ENCODE measurements around the gene FTL. TPM values are rescaled to one million over a fixed set of nuclear protein-coding genes. Genes with fewer than 3 reads are reported as not detected.

Gene FTL
- total and polyA plus RNA-seq, 7 donors, result 802 to 2,269 (median 1,296) TPM

GRCh38 chr19:48997972-48998371, 32.9 kb downstream of the FTL start:
- ATAC-seq, result peak in 2 of 4 donors; percentile 25 to 28
- peak overlapping the region; percentile 72 for H3K27ac ChIP-seq
- H3K36me3 ChIP-seq (ENCODE audit: insufficient read depth in 1 of 2, low read depth in 1 of 2), result peaks cover 0 to 26% of the 10 kb centered on the region in 2 donors
- WGBS, 3 donors, result 40 to 71% (median 47%) methylated on average over 5 of the region's 5 CpGs
- no peak overlapping the region for H3K4me3 ChIP-seq
- intact Hi-C loops (cut with DNase I), result loop anchor here (5.0 to 10.0 kb wide), 3 partner anchors 69 to 207 kb away; partner anchors contain the start of genes HRC (in 1 of the 2) and TRPM4 (in 1 of the 2)
- H3K4me1 ChIP-seq, result peaks cover 22% of the 10 kb centered on the region
- H3K9me3 ChIP-seq, result no peaks in the 10 kb centered on the region
- H3K27me3 ChIP-seq (ENCODE audit: insufficient read depth in 3 of 3, low read length in 2 of 3), result no peaks in the 10 kb centered on the region
- peak; percentile 36 for TF ChIP-seq CTCF (IDR thresholded peaks at IDR 0.05)
- DNase-seq, result peak in 1 of 2 donors; percentile 62

- Histone ChIP-seq H3K36me3 (ENCODE audit: insufficient read depth in 1 of 2, low read depth in 1 of 2) (peaks cover 0 to 43% of the 10 kb centered on the region in 2 donors), H3K9me3 (no peaks in the 10 kb centered on the region), H3K27me3 (ENCODE audit: insufficient read depth in 3 of 3, low read length in 2 of 3) (no peaks in the 10 kb centered on the region), H3K27ac (peak overlapping the region; percentile 16), H3K4me1 (peaks cover 14% of the 10 kb centered on the region), H3K4me3 (no peak overlapping the region)
- TF ChIP-seq CTCF (IDR thresholded peaks at IDR 0.05), result peak; percentile 60
- WGBS, 3 donors, result 56 to 61% (median 61%) methylated on average over 16 of the region's 16 CpGs
- intact Hi-C loops (cut with DNase I), result loop anchor here (5.0 to 10.0 kb wide), 3 partner anchors 68 to 205 kb away; partner anchors contain the start of genes HRC (in 1 of the 2) and TRPM4 (in 1 of the 2)
- peak; percentile 56 to 78 for DNase-seq
- ATAC-seq, result peak; percentile 47 to 75 (median 70)
Observed at GRCh38 chr19:48999481-49000325, 34.6 kb downstream of the FTL start.

GRCh38 chr19:49004133-49004532, 39.0 kb downstream of the FTL start:
- no peaks in the 10 kb centered on the region for H3K9me3 ChIP-seq
- intact Hi-C loops (cut with DNase I), result no loop called here
- H3K4me3 ChIP-seq, result no peak overlapping the region
- ATAC-seq, result no peak
- no peaks in the 10 kb centered on the region for H3K27me3 ChIP-seq (ENCODE audit: insufficient read depth in 3 of 3, low read length in 2 of 3)
- WGBS, 3 donors, result 95 to 100% (median 98%) methylated on average over 15 of the region's 15 CpGs
- no peak for TF ChIP-seq CTCF (IDR thresholded peaks at IDR 0.05)
- DNase-seq, result no peak
- no peak overlapping the region for H3K27ac ChIP-seq
- peaks cover 4 to 86% of the 10 kb centered on the region in 2 donors for H3K36me3 ChIP-seq (ENCODE audit: insufficient read depth in 1 of 2, low read depth in 1 of 2)
- peaks cover 5% of the 10 kb centered on the region for H3K4me1 ChIP-seq

GRCh38 chr19:49004964-49005614, 40.0 kb downstream of the FTL start:
- H3K27me3 ChIP-seq (ENCODE audit: insufficient read depth in 3 of 3, low read length in 2 of 3), result no peaks in the 10 kb centered on the region
- ATAC-seq (no peak), DNase-seq (no peak)
- WGBS, 3 donors, result 87 to 93% (median 92%) methylated on average over 7 of the region's 7 CpGs
- no peak overlapping the region for H3K27ac ChIP-seq
- H3K4me1 ChIP-seq, result no peaks in the 10 kb centered on the region
- no peaks in the 10 kb centered on the region for H3K9me3 ChIP-seq
- no peak for TF ChIP-seq CTCF (IDR thresholded peaks at IDR 0.05)
- no peak overlapping the region for H3K4me3 ChIP-seq
- intact Hi-C loops (cut with DNase I), result no loop called here
- H3K36me3 ChIP-seq (ENCODE audit: insufficient read depth in 1 of 2, low read depth in 1 of 2), result peaks cover 7 to 89% of the 10 kb centered on the region in 2 donors
